GM18858 (cell line): ENCODE data around the gene CFAP61.
A peak's percentile ranks its signal among the peaks of the same experiment; 100 is the strongest.
"Not testable (repeated sequence)": the region's sequence is repeated elsewhere in the genome, so short reads cannot be mapped to it uniquely, and the experiment has no call there.

Source experiments
- ATAC-seq: cut with Tn5 transposase; IDR thresholded peaks from one replicate; pipeline ENCODE4 v1.9.1; 2021; ENCODE audit not compliant: unreplicated experiment

CFAP61 gene

GRCh38 chr20:20317195-20317594, 264.9 kb downstream of the CFAP61 start:
- peak; percentile 87 for ATAC-seq

DNA sequence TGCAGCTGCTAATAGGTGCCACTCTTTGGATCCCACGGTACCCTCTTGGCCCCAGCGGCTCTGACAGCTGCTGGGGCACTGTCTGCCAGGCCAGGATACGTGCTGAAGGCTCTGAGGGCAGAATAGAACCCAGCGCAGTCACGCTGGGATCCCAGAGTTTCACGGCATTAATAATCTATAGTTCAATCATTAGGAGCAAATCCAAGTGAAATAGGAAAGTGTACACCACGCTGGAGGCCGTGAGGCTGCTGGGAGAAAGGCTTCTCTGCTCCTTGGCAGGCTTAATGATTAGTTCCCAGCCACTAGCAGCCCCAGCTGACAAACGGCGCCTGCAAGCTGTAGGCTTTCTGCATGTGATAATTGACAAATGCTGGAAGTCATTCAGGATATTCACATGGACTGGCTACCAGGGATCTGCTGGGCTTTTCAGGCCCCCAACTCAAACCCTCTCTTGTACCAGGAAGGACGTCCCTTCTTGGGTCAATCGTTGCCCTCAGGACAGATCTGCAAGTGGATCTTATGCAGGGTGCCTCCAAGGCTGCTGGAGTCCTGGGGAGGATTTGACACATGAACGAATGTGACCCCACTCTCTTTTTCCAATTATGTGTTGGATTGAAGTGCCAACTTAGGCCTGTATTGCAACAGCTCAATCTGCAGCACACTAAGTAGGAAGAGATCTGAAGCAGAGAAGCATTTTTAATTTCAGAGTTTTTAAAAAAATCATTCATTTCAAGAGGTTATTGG, 265.5 kb downstream of the CFAP61 start:
- no peak for ATAC-seq

- ATAC-seq: no peak
Observed at GRCh38 chr20:20318365-20319161, 266.2 kb downstream of the CFAP61 start.

- no peak for ATAC-seq
Observed at GRCh38 chr20:20321134-20321533, 268.8 kb downstream of the CFAP61 start.

DNA sequence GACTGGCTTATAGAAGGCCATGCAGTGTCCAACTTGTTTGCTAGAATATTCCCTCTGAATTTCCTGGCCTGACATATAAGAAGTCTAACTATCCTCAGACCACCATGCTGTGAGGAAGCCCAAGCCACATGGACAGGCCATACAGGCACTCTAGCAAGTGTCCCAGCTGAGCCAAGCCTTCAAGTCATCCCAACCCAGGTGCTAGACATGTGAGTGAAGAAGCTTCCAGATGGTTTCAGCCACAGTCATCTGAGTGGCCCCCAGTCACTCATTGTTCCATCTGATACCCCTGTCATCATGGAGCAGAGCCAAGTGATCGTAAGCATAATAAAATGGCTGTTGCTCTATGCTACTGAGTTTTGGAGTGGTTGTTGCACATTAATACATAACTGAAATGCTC, 269.6 kb downstream of the CFAP61 start:
- ATAC-seq: no peak

DNA sequence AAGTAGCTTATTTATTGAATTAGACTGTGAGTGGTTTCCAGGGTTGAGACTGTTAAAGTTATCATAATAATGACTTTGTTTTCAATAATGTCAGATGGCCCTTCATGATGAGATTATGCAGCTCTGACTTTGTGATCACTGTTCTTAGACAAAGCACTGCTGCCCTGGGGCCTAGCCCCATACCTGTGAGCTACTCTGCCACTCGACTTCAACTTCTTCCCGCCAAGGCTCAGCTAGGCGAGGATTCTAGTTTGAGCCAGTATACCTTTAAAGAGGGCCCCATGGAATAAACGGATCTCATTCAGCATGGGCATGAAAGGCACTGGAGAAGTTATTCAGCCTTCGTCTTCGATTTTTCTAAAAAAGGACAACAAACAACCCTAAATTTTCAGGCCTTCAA, 270.6 kb downstream of the CFAP61 start:
- no peak for ATAC-seq

DNA sequence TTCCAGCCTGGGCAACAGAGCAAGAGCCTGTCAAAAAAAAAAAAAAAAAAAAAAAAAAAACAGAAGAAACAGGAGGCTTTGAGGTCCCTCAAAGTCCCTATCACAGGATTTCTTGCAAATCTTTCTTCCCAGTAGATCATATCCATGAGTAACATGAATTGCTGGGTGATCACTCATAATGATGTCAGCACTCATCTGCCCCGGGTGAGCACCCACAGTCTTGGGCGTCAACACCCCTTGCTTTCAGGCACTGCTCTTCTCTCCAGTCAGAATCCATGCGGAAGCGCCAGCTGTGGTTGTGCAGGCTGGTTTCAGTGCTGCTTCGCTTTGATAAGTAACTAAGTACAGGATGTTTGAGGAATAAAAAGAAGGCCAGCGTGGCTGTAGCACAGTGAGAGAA, 275.4 kb downstream of the CFAP61 start:
- ATAC-seq: no peak

GRCh38 chr20:20329564-20329963, 277.2 kb downstream of the CFAP61 start:
- no peak for ATAC-seq

GRCh38 chr20:20331156-20331555, 278.8 kb downstream of the CFAP61 start:
- no peak for ATAC-seq

DNA sequence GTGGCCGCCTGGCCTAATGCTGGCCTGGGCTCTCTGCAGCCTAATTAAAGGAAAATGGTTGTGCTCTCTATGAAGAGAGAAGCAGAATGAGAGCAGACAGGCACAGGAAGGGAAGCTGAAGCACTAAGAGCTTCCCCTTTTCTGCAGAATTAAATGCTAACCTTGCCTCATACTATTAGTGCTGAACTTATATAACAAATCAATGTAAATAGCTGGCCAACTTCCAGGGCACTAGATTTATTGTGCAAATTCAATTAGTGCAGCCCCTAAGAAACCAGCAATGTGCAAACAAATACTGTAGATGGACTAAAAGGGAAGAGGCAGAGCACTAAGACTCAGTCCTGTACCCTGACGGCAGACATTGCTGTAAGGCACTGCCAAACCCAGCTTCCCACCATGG, 279.5 kb downstream of the CFAP61 start:
- no peak for ATAC-seq

GRCh38 chr20:20333866-20334265, 281.5 kb downstream of the CFAP61 start:
- no peak for ATAC-seq

GRCh38 chr20:20334489-20334888, 282.2 kb downstream of the CFAP61 start:
- peak; percentile 87 for ATAC-seq

DNA sequence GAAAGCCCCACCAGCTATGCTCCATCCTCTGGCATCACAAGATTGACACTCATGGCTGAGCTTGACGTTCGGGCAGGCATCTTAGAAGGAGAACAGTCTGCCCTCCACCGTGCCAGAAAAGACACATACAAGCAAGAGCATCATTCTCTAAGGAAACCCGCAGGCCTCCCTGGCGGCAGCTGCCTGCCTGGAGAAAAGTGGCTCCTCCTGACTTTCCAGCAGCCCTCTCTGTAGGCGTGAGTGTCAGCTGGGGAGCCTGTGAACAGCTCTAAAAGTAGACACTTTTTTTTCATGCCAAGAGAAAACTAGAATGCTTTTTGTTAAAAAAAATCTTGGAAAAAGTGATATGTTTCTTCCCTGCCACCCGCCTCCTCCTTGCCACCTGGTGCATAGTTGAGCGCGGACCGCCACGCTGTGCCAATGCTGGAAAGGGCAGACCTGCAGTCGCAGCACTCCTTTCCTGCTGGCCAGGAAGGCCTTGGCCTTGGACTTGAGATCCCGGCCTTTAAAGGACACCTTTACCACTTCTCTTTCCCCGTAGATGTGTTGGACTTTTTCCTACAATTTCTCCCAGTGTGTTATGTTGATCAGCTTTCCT, 285.9 kb downstream of the CFAP61 start:
- ATAC-seq: no peak

DNA sequence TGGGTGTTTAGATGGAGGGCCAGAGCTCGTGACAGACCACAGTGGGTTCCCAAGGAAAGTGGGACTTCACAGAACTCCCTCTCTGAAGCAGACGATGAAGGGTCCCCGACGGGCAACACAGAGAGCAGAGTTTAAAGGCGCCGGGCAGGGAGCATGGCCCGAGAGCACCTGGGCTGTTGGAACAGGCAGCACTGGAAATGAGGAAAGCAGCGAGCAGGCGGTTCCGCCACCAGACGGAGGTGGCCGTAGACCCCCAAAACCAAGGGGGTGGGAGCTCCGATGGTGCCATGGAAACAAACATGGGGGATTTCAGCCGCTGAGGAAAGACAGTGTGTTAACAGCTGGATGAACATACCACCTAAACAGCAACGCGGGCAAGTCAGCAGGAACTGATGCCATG, 288.1 kb downstream of the CFAP61 start:
- no peak for ATAC-seq

DNA sequence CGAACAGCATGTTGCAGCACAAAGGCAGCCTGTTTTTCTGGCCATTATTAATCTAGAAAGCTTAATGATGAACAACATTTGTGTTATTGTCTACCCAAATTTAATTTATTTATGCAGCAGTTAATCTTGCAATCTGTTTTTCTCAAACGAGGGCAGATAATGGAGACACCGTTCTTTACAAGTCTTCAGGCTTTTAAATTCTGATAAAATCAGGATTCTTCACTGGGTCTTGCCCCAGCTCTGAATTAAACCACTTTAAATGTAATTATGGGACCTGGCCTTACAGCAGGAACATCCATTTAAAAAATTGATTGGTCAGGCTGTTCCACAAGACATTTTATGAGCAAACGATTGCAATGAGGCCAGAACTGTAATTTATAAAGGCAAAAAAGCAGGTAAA, 289.0 kb downstream of the CFAP61 start:
- ATAC-seq: no peak

DNA sequence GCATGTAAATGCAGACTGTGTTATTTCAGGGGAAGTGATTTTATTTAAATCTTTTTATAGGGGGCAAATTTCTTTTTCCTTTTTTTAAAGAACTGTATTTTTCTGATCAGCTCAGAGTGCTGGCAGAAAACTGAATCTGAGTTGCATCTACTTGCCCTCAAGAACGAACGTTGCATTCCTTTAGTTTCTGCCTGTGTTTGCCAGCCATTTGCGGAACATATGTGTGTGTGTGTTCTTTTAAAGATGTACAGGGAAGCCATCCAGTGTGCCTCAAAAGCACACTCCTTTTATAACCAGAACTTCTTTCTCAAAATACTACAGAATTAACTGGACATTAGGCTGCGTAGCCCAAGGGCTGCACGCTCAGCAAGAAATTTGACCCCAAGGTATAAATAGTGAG, 289.7 kb downstream of the CFAP61 start:
- ATAC-seq: no peak

- ATAC-seq: no peak
Observed at GRCh38 chr20:20343932-20344331, 291.6 kb downstream of the CFAP61 start.

GRCh38 chr20:20344476-20344875, 292.1 kb downstream of the CFAP61 start:
- ATAC-seq: no peak

- ATAC-seq: no peak
Observed at GRCh38 chr20:20353576-20353975, 301.2 kb downstream of the CFAP61 start.

- not testable (repeated sequence) for ATAC-seq
Observed at GRCh38 chr20:20355503-20355902, 303.2 kb downstream of the CFAP61 start.

- no peak for ATAC-seq
Observed at GRCh38 chr20:20358801-20359200, 306.5 kb downstream of the CFAP61 start.

- ATAC-seq: no peak
Observed at GRCh38 chr20:20359628-20360027, 307.3 kb downstream of the CFAP61 start.
